CD4-positive, alpha-beta memory T cell (primary cell): ENCODE measurements around the gene FRMD1. TPM values are rescaled to one million over a fixed set of nuclear protein-coding genes. Genes with fewer than 3 reads are reported as not detected.

ENCODE experiments used
- CTCF ChIA-PET: fragments of 350-600 bp; sonication (Branson Sonifier 250); formaldehyde crosslinking; loops from one replicate; lab custom pipeline; 2021; ENCODE audit warnings: inconsistent platforms; ENCODE audit not compliant: partially characterized antibody; lab: Charles Lee
- POLR2A ChIA-PET: fragments of 350-600 bp; sonication (Branson Sonifier 250); formaldehyde crosslinking; loops from one replicate; lab custom pipeline; 2021; ENCODE audit not compliant: partially characterized antibody; lab: Charles Lee
- DNase-seq, 5 donors: peaks; one replicate each; pipeline versions ENCODE4 v3.0.0 to v3.0.0-alpha.2; 2020 to 2022; ENCODE audit warnings: mixed read lengths in 1 of 5
- H3K27ac ChIP-seq: one replicate; pipeline ENCODE4 v1.7.0; 2013; ENCODE audit warnings: low read depth, low read length
- H3K27me3 ChIP-seq: 2 replicates; pipeline ENCODE4 v1.7.0; 2013; ENCODE audit warnings: mild to moderate bottlenecking, low read length, moderate library complexity; ENCODE audit not compliant: insufficient read depth
- H3K36me3 ChIP-seq: 2 replicates; pipeline ENCODE4 v1.7.0; 2013; ENCODE audit warnings: mild to moderate bottlenecking, low read length, moderate library complexity; ENCODE audit not compliant: insufficient read depth
- H3K4me1 ChIP-seq: 2 replicates; pipeline ENCODE4 v1.7.0; 2013; ENCODE audit warnings: mild to moderate bottlenecking, low read length, moderate library complexity; ENCODE audit not compliant: insufficient read depth
- H3K4me3 ChIP-seq, 2 donors: one replicate each; pipeline ENCODE4 v1.7.0; 2013; ENCODE audit warnings: low read length in 2 of 2, mild to moderate bottlenecking in 1 of 2
- H3K9me3 ChIP-seq, 2 donors: one replicate each; pipeline ENCODE4 v1.7.0; 2013; ENCODE audit warnings: low read length in 2 of 2, control low read depth in 1 of 2; ENCODE audit not compliant: control insufficient read depth in 1 of 2
- H3K27ac Mint-ChIP-seq, 7 donors: one replicate each; pipeline ENCODE4 v1.8.0; 2020 to 2021; ENCODE audit warnings: mixed read lengths in 7 of 7, mild to moderate bottlenecking in 6 of 7, inconsistent platforms in 3 of 7, moderate library complexity in 3 of 7
- H3K27me3 Mint-ChIP-seq, 2 donors: one replicate each; pipeline ENCODE4 v1.8.0; 2020 to 2021; ENCODE audit warnings: mixed read lengths in 2 of 2
- H3K36me3 Mint-ChIP-seq, 2 donors: one replicate each; pipeline ENCODE4 v1.8.0; 2020 to 2021; ENCODE audit warnings: mixed read lengths in 2 of 2, inconsistent platforms in 1 of 2, mild to moderate bottlenecking in 1 of 2
- H3K4me1 Mint-ChIP-seq, 4 donors: one replicate each; pipeline ENCODE4 v1.8.0; 2020 to 2021; ENCODE audit warnings: mixed read lengths in 4 of 4, mild to moderate bottlenecking in 1 of 4
- H3K4me3 Mint-ChIP-seq, 8 donors: one replicate each; pipeline ENCODE4 v1.8.0; 2020 to 2021; ENCODE audit warnings: mixed read lengths in 8 of 8, mild to moderate bottlenecking in 7 of 8, moderate library complexity in 6 of 8, inconsistent platforms in 3 of 8
- H3K9me3 Mint-ChIP-seq, 8 donors: one replicate each; pipeline ENCODE4 v1.8.0; 2020 to 2021; ENCODE audit warnings: mixed read lengths in 8 of 8, mild to moderate bottlenecking in 5 of 8, inconsistent platforms in 3 of 8, moderate library complexity in 1 of 8
- intact Hi-C: fragments of 100-400 bp; cut with micrococcal nuclease; formaldehyde crosslinking; loops from one replicate; pipeline ENCODE4 v1.15.1; 2023
- polyA plus RNA-seq, 2 donors: library from polyadenylated mRNA; unstranded; fragments of 300-500 nt; fragmentation: Illumina TruSeq; gene quantifications; one replicate each; pipeline ENCODE4 v1.2.3, GENCODE V29; 2021
- total RNA-seq, 2 experiments: library from RNA; stranded (reverse); gene quantifications; one replicate each; pipeline ENCODE4 v1.2.3, GENCODE V29; 2021

The FRMD1 gene
- total and polyA plus RNA-seq, 4 experiments from 2014 or later: not detected

- Mint-ChIP-seq H3K27ac (no peak overlapping the region), H3K9me3 (peaks cover 0 to 45% (median 29%) of the 10 kb centered on the region in 8 donors), H3K4me3 (no peak overlapping the region), H3K27me3 (peaks cover 8 to 17% of the 10 kb centered on the region in 2 donors), H3K4me1 (peaks cover 0 to 12% (median 2%) of the 10 kb centered on the region in 4 donors), H3K36me3 (no peaks in the 10 kb centered on the region)
- CTCF ChIA-PET: no interaction called here
- POLR2A ChIA-PET: no interaction called here
- Histone ChIP-seq H3K27me3 (peaks cover 4% of the 10 kb centered on the region), H3K4me1 (no peaks in the 10 kb centered on the region), H3K27ac (no peak overlapping the region), H3K4me3 (no peak overlapping the region), H3K9me3 (no peaks in the 10 kb centered on the region), H3K36me3 (no peaks in the 10 kb centered on the region)
- DNase-seq: no peak
- intact Hi-C loops: no loop called here
Measured at GRCh38 chr6:168039849-168040248, 39.2 kb downstream of the FRMD1 start.

GRCh38 chr6:168039301-168039700, 39.7 kb downstream of the FRMD1 start:
- Histone ChIP-seq H3K36me3 (no peaks in the 10 kb centered on the region), H3K9me3 (no peaks in the 10 kb centered on the region), H3K4me1 (no peaks in the 10 kb centered on the region), H3K4me3 (no peak overlapping the region), H3K27me3 (peaks cover 4% of the 10 kb centered on the region), H3K27ac (no peak overlapping the region)
- Mint-ChIP-seq H3K4me1 (peaks cover 0 to 14% (median 2%) of the 10 kb centered on the region in 4 donors), H3K27me3 (peaks cover 8 to 19% of the 10 kb centered on the region in 2 donors), H3K36me3 (no peaks in the 10 kb centered on the region), H3K4me3 (no peak overlapping the region), H3K27ac (no peak overlapping the region), H3K9me3 (peaks cover 0 to 46% (median 29%) of the 10 kb centered on the region in 8 donors)
- ChIA-PET POLR2A (no interaction called here), CTCF (no interaction called here)
- DNase-seq: no peak
- intact Hi-C loops: no loop called here

GRCh38 chr6:168038576-168039140, 40.4 kb downstream of the FRMD1 start:
- Histone ChIP-seq H3K27me3 (peaks cover 4% of the 10 kb centered on the region), H3K36me3 (no peaks in the 10 kb centered on the region), H3K4me1 (no peaks in the 10 kb centered on the region), H3K9me3 (no peaks in the 10 kb centered on the region), H3K4me3 (no peak overlapping the region), H3K27ac (no peak overlapping the region)
- no peak for DNase-seq
- H3K4me3 Mint-ChIP-seq: no peak overlapping the region
- H3K9me3 Mint-ChIP-seq: peaks cover 0 to 46% (median 29%) of the 10 kb centered on the region in 8 donors
- no peaks in the 10 kb centered on the region for H3K36me3 Mint-ChIP-seq
- H3K27me3 Mint-ChIP-seq: peaks cover 11 to 19% of the 10 kb centered on the region in 2 donors
- POLR2A ChIA-PET: no interaction called here
- CTCF ChIA-PET: no interaction called here
- H3K27ac Mint-ChIP-seq: no peak overlapping the region
- intact Hi-C loops: no loop called here
- peaks cover 0 to 14% (median 2%) of the 10 kb centered on the region in 4 donors for H3K4me1 Mint-ChIP-seq

GRCh38 chr6:168037856-168038255, 41.2 kb downstream of the FRMD1 start:
- intact Hi-C loops: no loop called here
- Histone ChIP-seq H3K9me3 (no peaks in the 10 kb centered on the region), H3K27ac (no peak overlapping the region), H3K4me3 (no peak overlapping the region), H3K27me3 (peaks cover 4% of the 10 kb centered on the region), H3K4me1 (no peaks in the 10 kb centered on the region), H3K36me3 (no peaks in the 10 kb centered on the region)
- Mint-ChIP-seq H3K4me3 (no peak overlapping the region), H3K4me1 (peaks cover 0 to 14% (median 2%) of the 10 kb centered on the region in 4 donors), H3K9me3 (peaks cover 0 to 46% (median 29%) of the 10 kb centered on the region in 8 donors), H3K27me3 (peaks cover 13 to 19% of the 10 kb centered on the region in 2 donors), H3K27ac (no peak overlapping the region), H3K36me3 (no peaks in the 10 kb centered on the region)
- no peak for DNase-seq
- POLR2A ChIA-PET: no interaction called here
- CTCF ChIA-PET: no interaction called here

- Mint-ChIP-seq H3K36me3 (no peaks in the 10 kb centered on the region), H3K9me3 (peaks cover 0 to 41% (median 29%) of the 10 kb centered on the region in 8 donors), H3K4me1 (peaks cover 0 to 14% (median 2%) of the 10 kb centered on the region in 4 donors), H3K27me3 (peaks cover 13 to 19% of the 10 kb centered on the region in 2 donors), H3K4me3 (no peak overlapping the region), H3K27ac (no peak overlapping the region)
- Histone ChIP-seq H3K9me3 (no peaks in the 10 kb centered on the region), H3K4me3 (no peak overlapping the region), H3K27ac (no peak overlapping the region), H3K27me3 (peaks cover 4% of the 10 kb centered on the region), H3K36me3 (no peaks in the 10 kb centered on the region), H3K4me1 (no peaks in the 10 kb centered on the region)
- intact Hi-C loops: no loop called here
- no peak for DNase-seq
- POLR2A ChIA-PET: no interaction called here
- CTCF ChIA-PET: no interaction called here
Measured at GRCh38 chr6:168037242-168037641, 41.8 kb downstream of the FRMD1 start.

- H3K4me1 Mint-ChIP-seq: peaks cover 0 to 14% (median 2%) of the 10 kb centered on the region in 4 donors
- peak overlapping the region in 2 of 7 donors; percentile 22 to 23 for H3K27ac Mint-ChIP-seq
- H3K4me3 ChIP-seq: peak overlapping the region in 1 of 2 donors; percentile 7
- intact Hi-C loops: no loop called here
- DNase-seq: peak in 1 of 5 donors; percentile 4
- no peaks in the 10 kb centered on the region for H3K9me3 ChIP-seq
- POLR2A ChIA-PET: no interaction called here
- H3K36me3 Mint-ChIP-seq: no peaks in the 10 kb centered on the region
- peaks cover 4% of the 10 kb centered on the region for H3K27me3 ChIP-seq
- H3K27ac ChIP-seq: no peak overlapping the region
- CTCF ChIA-PET: no interaction called here
- no peaks in the 10 kb centered on the region for H3K36me3 ChIP-seq
- peaks cover 20 to 23% of the 10 kb centered on the region in 2 donors for H3K27me3 Mint-ChIP-seq
- peaks cover 0 to 38% (median 25%) of the 10 kb centered on the region in 8 donors for H3K9me3 Mint-ChIP-seq
- no peaks in the 10 kb centered on the region for H3K4me1 ChIP-seq
- peak overlapping the region; percentile 32 to 83 (median 68) for H3K4me3 Mint-ChIP-seq
Measured at GRCh38 chr6:168035661-168036545, 43.1 kb downstream of the FRMD1 start.

- DNase-seq: no peak
- no peaks in the 10 kb centered on the region for H3K36me3 Mint-ChIP-seq
- CTCF ChIA-PET: no interaction called here
- POLR2A ChIA-PET: no interaction called here
- no peaks in the 10 kb centered on the region for H3K36me3 ChIP-seq
- peaks cover 4% of the 10 kb centered on the region for H3K27me3 ChIP-seq
- H3K27ac ChIP-seq: no peak overlapping the region
- no peaks in the 10 kb centered on the region for H3K4me1 ChIP-seq
- H3K27me3 Mint-ChIP-seq: peaks cover 20 to 25% of the 10 kb centered on the region in 2 donors
- H3K27ac Mint-ChIP-seq: no peak overlapping the region
- intact Hi-C loops: no loop called here
- no peaks in the 10 kb centered on the region for H3K9me3 ChIP-seq
- H3K4me1 Mint-ChIP-seq: peaks cover 0 to 14% (median 2%) of the 10 kb centered on the region in 4 donors
- H3K4me3 ChIP-seq: peak overlapping the region in 1 of 2 donors; percentile 7
- H3K4me3 Mint-ChIP-seq: peak overlapping the region; percentile 5 to 83 (median 74)
- peaks cover 0 to 33% (median 20%) of the 10 kb centered on the region in 8 donors for H3K9me3 Mint-ChIP-seq
Measured at GRCh38 chr6:168035098-168035660, 43.8 kb downstream of the FRMD1 start.
